ENCODE measurements around the gene RTL1.

DNA sequence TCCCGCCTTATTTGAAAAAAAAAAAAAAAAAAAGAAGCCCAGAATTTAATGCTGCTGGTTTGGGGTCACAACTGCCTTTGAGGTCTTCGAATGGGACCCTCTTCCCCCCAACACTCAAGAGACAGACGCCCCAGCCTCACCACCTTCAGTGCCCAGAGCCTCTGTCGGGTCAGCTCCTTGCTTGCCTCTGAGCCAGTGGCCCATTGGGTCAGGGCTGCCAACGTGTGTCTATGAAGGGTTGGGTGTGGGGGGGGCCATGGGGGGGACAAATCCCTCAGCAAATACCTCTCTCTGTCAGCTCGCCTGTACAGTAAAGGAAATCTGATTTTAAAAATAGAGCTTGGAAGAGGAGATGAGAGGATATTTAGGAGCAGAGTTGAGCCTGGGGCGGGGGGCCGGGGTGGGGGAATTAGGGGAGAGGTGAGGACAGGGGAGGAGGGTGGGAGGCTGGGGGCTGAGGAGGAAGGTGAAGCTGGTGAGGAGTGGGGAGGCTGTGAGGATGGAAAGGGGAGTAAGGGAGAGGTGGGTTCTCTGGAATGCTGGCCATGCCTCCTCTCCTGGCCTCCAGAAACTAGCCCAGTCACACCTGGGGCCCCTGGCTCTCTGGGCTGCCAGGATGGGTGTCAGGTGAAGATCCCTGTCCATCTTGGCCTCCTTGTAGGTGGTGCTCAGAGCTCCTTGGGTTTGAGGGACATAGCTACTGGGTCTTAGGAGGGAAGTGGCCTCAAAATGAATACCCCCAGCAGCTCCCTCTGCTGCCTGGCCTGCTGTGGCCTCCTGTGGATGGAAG, 13.3 kb downstream of the RTL1 start:
- TF ChIP-seq JUN (IDR thresholded peaks at IDR 0.05; ENCODE audit: low read depth, low read length) (no peak), SIRT6 (IDR thresholded peaks at IDR 0.05; ENCODE audit: low read length) (no peak), SIN3A (conservative IDR thresholded peaks at IDR 0.05 in 1 of 2, IDR thresholded peaks at IDR 0.05 in 1 of 2; ENCODE audit: low read depth in 1 of 2, low read length in 2 of 2) (no peak), ATF2 (IDR thresholded peaks at IDR 0.05; ENCODE audit: low read length) (no peak)

Measured in H1 (cell line).